GM19025 (cell line): ENCODE data around the gene CNOT3.

Experiments used
- ATAC-seq: cut with Tn5 transposase; IDR thresholded peaks from one replicate; pipeline ENCODE4 v1.9.1; 2021; ENCODE audit warnings: mild to moderate bottlenecking, low read depth, moderate library complexity; ENCODE audit not compliant: unreplicated experiment

The CNOT3 gene

GRCh38 chr19:54147676-54148075 lies 10.1 kb downstream of the CNOT3 start:
- no peak for ATAC-seq

DNA sequence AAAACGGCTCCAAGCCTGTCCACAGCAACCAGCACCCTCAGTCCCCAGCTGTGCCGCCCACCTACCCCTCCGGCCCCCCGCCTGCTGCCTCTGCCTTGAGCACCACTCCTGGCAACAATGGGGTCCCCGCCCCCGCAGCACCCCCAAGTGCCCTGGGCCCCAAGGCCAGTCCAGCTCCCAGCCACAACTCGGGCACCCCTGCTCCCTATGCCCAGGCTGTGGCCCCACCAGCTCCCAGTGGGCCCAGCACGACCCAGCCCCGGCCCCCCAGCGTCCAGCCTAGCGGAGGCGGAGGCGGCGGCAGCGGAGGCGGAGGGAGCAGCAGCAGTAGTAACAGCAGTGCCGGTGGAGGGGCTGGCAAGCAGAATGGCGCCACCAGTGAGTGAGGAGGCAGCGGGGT lies 10.6 kb downstream of the CNOT3 start:
- no peak for ATAC-seq

DNA sequence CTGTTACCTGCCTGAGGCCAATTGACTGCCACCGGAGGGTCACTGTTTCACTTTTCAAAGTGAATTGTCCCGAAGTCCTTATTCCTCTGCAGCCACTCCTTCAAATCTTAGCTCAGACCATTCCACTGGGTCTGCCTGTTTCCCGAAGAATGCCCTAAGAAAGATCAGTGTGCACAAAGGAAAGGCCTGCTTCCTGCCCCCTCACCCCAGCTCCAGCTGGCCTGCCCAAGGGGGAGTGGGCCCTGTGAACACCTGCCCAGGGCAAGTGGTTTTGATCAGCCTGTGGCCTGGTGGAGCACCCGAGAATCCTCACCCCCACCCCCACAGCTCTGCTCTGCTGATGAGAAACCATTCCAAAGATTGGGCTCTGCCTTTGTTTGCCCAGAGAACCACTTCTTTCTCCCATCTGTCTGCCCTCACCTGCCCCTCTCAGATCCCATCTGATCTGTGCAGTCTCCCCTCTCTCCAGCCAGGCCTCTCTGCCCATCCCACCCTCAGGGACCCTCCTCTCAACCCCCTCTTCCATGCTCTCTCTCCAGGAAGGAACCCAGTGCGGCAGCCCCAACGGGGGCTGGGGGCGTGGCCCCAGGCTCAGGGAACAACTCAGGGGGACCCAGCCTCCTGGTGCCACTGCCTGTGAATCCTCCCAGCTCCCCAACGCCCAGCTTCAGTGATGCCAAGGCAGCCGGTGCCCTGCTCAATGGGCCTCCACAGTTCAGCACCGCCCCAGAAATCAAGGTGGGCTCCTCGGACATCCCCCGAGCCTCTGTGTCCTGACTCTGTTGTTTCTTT lies 11.7 kb downstream of the CNOT3 start:
- ATAC-seq, result no peak

GRCh38 chr19:54151362-54152035 lies 13.9 kb downstream of the CNOT3 start:
- ATAC-seq, result no peak

- no peak for ATAC-seq
Measured at GRCh38 chr19:54152267-54152666, 14.7 kb downstream of the CNOT3 start.

GRCh38 chr19:54152878-54153524 lies 15.4 kb downstream of the CNOT3 start:
- no peak for ATAC-seq

- ATAC-seq, result no peak
Measured at GRCh38 chr19:54153731-54154326, 16.3 kb downstream of the CNOT3 start.

DNA sequence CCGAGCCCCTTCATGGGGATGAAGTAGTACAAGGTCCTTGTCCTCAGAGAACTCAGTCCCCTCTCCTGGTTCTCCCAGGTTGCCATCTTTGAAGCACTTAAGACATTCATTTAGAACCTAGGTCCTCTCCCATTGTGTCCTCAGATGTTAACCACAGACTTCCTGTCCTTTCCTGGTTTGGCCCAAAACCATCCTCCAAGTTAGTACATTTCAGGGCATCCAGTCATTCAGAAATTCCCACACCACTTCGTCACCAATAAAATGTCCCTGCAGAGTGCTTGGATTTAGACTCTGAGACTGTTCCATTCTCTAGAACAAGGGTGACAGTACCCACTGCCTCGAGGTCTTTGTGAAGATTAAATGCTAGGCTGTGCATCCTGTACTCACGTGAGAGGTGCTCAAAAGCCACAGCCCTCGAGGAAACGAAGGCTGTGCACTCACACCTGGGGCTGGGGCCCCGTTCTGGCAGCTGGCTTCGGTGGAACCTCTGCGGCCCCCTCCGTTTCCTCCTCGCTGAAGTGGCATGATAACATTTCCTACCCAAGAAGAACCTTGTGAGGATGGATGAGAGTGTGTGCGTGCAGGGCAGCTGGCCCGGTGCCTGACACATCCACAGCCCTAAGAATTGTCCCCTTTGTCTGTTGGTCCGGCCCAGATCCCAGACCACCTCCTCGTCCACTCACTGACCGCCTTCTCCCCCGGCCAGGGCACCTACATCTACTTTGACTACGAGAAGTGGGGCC lies 17.2 kb downstream of the CNOT3 start:
- ATAC-seq, result no peak

- no peak for ATAC-seq
Measured at GRCh38 chr19:54155694-54156093, 18.1 kb downstream of the CNOT3 start.

GRCh38 chr19:54156490-54156889 lies 18.9 kb downstream of the CNOT3 start:
- no peak for ATAC-seq

GRCh38 chr19:54156953-54157352 lies 19.4 kb downstream of the CNOT3 start:
- ATAC-seq, result no peak

GRCh38 chr19:54158812-54159351 lies 21.3 kb downstream of the CNOT3 start:
- no peak for ATAC-seq

- peak; percentile 86 for ATAC-seq
Measured at GRCh38 chr19:54159352-54160181, 22.0 kb downstream of the CNOT3 start, which contains the start of gene LENG1. Gene LENG1 (minus strand): TSS chr19:54159721. CDS start chr19:54159695, 26 bp downstream.

- ATAC-seq, result no peak
Measured at GRCh38 chr19:54160182-54160811, 22.7 kb downstream of the CNOT3 start.

DNA sequence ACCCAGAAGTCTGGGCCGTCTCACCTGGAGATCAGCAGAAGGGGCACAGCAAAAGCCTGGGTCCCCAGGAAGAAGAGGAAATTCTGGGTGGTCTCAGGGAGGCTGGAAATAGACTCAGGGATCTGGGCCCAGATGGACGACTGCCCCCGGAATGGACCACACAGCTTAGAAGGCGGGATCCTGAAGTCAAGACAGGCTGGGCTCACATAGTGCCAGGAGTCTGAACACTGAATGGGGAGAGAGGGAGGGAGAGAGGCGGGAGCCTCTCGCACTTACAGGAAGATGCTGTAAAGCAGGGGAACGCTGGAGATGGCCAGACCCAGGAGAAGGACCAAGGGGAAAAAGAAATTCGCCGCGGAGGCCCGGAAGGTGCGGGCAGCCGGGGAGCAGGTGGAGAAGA lies 23.3 kb downstream of the CNOT3 start:
- ATAC-seq, result no peak

- ATAC-seq, result no peak
Measured at GRCh38 chr19:54162241-54162805, 24.8 kb downstream of the CNOT3 start.

DNA sequence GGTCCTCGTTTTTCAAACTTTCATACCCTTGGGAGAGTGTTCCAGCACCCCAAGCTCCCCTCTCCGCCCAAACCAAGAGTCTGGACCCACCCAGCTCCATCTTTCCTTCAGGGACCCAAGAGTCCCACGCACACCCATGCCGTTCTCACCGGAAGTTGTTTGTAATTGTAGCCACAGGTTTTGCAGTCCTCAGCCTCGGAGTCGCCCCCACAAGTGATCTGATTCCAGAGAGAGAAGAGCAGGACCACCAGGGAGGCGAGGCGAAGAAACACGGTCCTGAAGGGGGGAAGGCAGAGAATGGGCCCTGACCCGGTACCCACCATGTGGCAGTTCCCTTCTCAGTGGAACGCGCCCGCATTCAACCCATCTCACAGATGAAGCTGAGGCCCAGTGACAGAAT lies 25.3 kb downstream of the CNOT3 start:
- no peak for ATAC-seq

GRCh38 chr19:54164369-54165068 lies 27.0 kb downstream of the CNOT3 start:
- no peak for ATAC-seq
